HEK293T (cell line): Measurements from ENCODE around the gene TMEM151B.

Experiments
- BHLHE40 ChIP-seq: fragments of 450-650 bp; IDR thresholded peaks from 2 replicates; pipeline ENCODE4 v1.6.1; 2016; ENCODE audit warnings: mild to moderate bottlenecking, moderate library complexity, borderline replicate concordance
- ELF4 ChIP-seq: fragments of 450-650 bp; IDR thresholded peaks from 2 replicates; pipeline ENCODE4 v1.6.1; 2017; ENCODE audit warnings: antibody characterized with exemption
- FOXA1 ChIP-seq: fragments of 450-650 bp; IDR thresholded peaks from 2 replicates; pipeline ENCODE4 v1.6.1; 2016; ENCODE audit warnings: mild to moderate bottlenecking
- FOXM1 ChIP-seq: fragments of 450-650 bp; IDR thresholded peaks from 2 replicates; pipeline ENCODE4 v1.6.1; 2017; ENCODE audit warnings: mild to moderate bottlenecking, borderline replicate concordance
- HDGF ChIP-seq: fragments of 450-650 bp; IDR thresholded peaks from 2 replicates; pipeline ENCODE4 v1.6.1; 2017; ENCODE audit warnings: antibody characterized with exemption, borderline replicate concordance
- SP1 ChIP-seq: fragments of 450-650 bp; IDR thresholded peaks from 2 replicates; pipeline ENCODE4 v1.6.1; 2017
- SUZ12 ChIP-seq: fragments of 450-650 bp; IDR thresholded peaks from 2 replicates; pipeline ENCODE4 v1.6.1; 2016; ENCODE audit warnings: mild to moderate bottlenecking
- TARDBP ChIP-seq: fragments of 450-650 bp; IDR thresholded peaks from 2 replicates; pipeline ENCODE4 v1.6.1; 2016

DNA sequence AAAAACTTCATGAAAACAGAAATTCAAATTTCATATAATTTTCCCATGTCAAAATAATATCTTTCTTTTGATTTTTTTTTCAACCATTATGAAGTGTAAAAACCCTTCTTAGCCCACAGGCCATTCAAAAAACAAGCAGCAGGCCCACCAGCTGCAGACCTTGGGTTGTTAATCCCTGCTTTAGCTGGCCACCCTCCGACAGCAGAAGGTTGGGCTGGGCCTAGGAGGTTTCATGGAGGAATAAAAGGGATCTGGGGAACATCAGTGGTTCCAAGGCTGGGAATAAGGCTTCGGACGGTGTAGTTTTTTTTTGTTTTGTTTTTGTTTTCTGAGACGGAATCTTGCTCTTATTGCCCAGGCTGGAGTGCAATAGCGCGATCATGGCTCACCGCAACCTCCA, 26.9 kb upstream of the TMEM151B start:
- TF ChIP-seq BHLHE40 (no peak), TARDBP (no peak), FOXA1 (no peak), FOXM1 (no peak), HDGF (no peak), SUZ12 (no peak), ELF4 (no peak), SP1 (no peak)
